DOHH2 (cell line): ENCODE measurements around the gene CAMSAP2.

Experiments
- H3F3A ChIP-seq: fragments of 200-600 bp; sonication (generic), shearing (Covaris generic); 2 replicates; pipeline ENCODE4 v1.6.0; 2016; ENCODE audit warnings: antibody characterized with exemption, mild to moderate bottlenecking; ENCODE audit not compliant: control insufficient read depth, insufficient read depth
- H3K27ac ChIP-seq: fragments of 200-600 bp; sonication (generic); 2 replicates; pipeline ENCODE4 v1.5.1; 2014; ENCODE audit warnings: low read depth, mild to moderate bottlenecking, low read length, moderate library complexity
- H3K27me3 ChIP-seq: fragments of 200-600 bp; sonication (generic); 2 replicates; pipeline ENCODE4 v1.6.1; 2014; ENCODE audit warnings: mild to moderate bottlenecking, low read length, mixed read lengths; ENCODE audit not compliant: control insufficient read depth
- H3K36me3 ChIP-seq: fragments of 200-600 bp; sonication (generic); 2 replicates; pipeline ENCODE4 v1.6.1; 2014; ENCODE audit warnings: mild to moderate bottlenecking, low read length, moderate library complexity, mixed read lengths; ENCODE audit not compliant: control insufficient read depth
- H3K4me1 ChIP-seq: fragments of 200-600 bp; sonication (generic); 2 replicates; pipeline ENCODE4 v1.6.1; 2014; ENCODE audit warnings: mild to moderate bottlenecking, low read length, mixed read lengths; ENCODE audit not compliant: control insufficient read depth
- H3K4me2 ChIP-seq: fragments of 200-600 bp; sonication (generic); 2 replicates; pipeline ENCODE4 v1.6.0; 2014; ENCODE audit warnings: mild to moderate bottlenecking, low read length, moderate library complexity
- H3K4me3 ChIP-seq: fragments of 200-600 bp; sonication (generic); 2 replicates; pipeline ENCODE4 v1.5.1; 2014; ENCODE audit warnings: mild to moderate bottlenecking, low read length, mixed read lengths
- H3K79me2 ChIP-seq: fragments of 200-600 bp; sonication (generic); 2 replicates; pipeline ENCODE4 v1.6.1; 2014; ENCODE audit warnings: mild to moderate bottlenecking, low read length, mixed read lengths; ENCODE audit not compliant: control insufficient read depth
- H3K9me2 ChIP-seq: fragments of 200-600 bp; sonication (generic); replicated peaks from 2 replicates; pipeline ENCODE4 v1.6.1; 2014; ENCODE audit warnings: mild to moderate bottlenecking, low read length, mixed read lengths; ENCODE audit not compliant: control insufficient read depth
- H3K9me3 ChIP-seq: fragments of 200-600 bp; sonication (generic); 2 replicates; pipeline ENCODE4 v1.6.1; 2014; ENCODE audit warnings: antibody characterized with exemption, low read length, mixed read lengths; ENCODE audit not compliant: control insufficient read depth, insufficient read depth
- H4K20me1 ChIP-seq: fragments of 200-600 bp; sonication (generic); 2 replicates; pipeline ENCODE4 v1.6.0; 2014; ENCODE audit warnings: low read depth, mild to moderate bottlenecking, antibody characterized with exemption, low read length, moderate library complexity; ENCODE audit not compliant: control insufficient read depth, insufficient read depth
- EZH2phosphoT487 ChIP-seq: fragments of 200-600 bp; sonication (generic); IDR thresholded peaks from 2 replicates; pipeline ENCODE4 v1.6.1; 2017; ENCODE audit warnings: borderline replicate concordance, mild to moderate bottlenecking, antibody characterized with exemption, low read length, moderate library complexity, mixed read lengths
- TF ChIP-seq, protein P1 (sequence below): fragments of 200-600 bp; sonication (generic); IDR thresholded peaks from one replicate; pipeline ENCODE4 v1.5.1; 2014; ENCODE audit warnings: antibody characterized with exemption, mild to moderate bottlenecking, low read depth, low read length; ENCODE audit not compliant: poor library complexity, severe bottlenecking

CAMSAP2 gene

DNA sequence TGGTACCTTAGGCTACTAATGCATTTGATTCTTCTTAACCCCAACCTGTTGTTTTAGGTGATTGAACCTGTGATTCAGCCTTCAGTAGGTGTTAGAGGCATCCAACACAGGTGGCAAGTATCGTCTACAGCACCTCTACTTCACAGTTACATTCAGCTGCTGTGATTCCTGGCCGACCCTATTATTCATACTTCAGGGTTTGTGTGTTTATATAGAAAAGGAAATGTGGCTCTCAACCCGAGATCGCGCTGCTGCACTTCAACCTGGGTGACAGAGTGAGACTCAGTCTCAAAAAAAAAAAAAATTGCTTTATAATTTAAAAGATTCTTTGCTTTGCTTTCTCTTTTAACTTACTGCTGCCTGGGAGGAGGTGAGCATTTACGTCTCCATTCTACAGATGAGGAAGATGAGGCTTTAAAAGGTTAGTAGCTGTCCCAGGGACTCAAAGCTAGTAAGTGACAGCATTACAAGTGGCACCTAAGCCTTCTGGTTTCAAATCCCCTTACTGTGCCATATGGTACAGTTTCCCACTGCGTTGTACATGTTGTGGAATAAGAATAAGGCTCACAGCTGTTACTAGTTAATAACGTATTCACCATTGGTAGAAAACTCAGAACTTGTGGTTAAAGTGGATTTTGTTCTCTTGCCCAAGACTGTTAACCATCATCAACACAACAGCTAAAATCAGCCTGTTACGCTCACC lies 124.2 kb downstream of the CAMSAP2 start:
- Histone ChIP-seq H3K9me2 (no peaks in the 10 kb centered on the region), H3K36me3 (peaks cover 7% of the 10 kb centered on the region), H3K4me2 (no peak overlapping the region), H3K9me3 (no peaks in the 10 kb centered on the region), H3K27me3 (0 out of 2 replicates have a peak, but pooled peaks cover 2% of the 10 kb centered on the region), H3K79me2 (no peaks in the 10 kb centered on the region), H3K4me3 (no peak overlapping the region), H3K4me1 (no peaks in the 10 kb centered on the region), H4K20me1 (no peaks in the 10 kb centered on the region), H3F3A (0 out of 2 replicates have a peak, but pooled peaks cover 2% of the 10 kb centered on the region), H3K27ac (no peak overlapping the region)
- TF ChIP-seq, protein P1, sequence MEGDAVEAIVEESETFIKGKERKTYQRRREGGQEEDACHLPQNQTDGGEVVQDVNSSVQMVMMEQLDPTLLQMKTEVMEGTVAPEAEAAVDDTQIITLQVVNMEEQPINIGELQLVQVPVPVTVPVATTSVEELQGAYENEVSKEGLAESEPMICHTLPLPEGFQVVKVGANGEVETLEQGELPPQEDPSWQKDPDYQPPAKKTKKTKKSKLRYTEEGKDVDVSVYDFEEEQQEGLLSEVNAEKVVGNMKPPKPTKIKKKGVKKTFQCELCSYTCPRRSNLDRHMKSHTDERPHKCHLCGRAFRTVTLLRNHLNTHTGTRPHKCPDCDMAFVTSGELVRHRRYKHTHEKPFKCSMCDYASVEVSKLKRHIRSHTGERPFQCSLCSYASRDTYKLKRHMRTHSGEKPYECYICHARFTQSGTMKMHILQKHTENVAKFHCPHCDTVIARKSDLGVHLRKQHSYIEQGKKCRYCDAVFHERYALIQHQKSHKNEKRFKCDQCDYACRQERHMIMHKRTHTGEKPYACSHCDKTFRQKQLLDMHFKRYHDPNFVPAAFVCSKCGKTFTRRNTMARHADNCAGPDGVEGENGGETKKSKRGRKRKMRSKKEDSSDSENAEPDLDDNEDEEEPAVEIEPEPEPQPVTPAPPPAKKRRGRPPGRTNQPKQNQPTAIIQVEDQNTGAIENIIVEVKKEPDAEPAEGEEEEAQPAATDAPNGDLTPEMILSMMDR: no peak
- no peak for TF ChIP-seq EZH2phosphoT487

DNA sequence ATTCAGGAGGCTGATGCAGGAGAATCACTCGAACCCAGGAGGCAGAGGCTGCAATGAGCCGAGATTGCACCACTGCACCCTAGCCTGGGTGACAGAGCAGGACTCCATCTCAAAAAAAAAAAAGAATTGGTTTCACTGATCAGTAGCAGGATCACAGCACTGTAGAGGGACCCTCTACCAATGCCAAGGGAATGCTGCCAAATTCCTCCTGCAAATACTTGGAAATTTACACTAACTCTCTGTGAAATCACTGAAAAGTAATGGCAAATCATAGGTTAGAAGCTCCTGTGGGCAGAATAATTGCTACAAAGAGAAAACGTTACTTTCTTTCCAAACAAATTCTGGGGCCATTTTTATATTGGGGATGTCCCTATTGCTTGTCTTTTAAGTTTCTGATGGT lies 127.4 kb downstream of the CAMSAP2 start:
- 0 out of 2 replicates have a peak, but pooled peaks cover 2% of the 10 kb centered on the region for H3F3A ChIP-seq
- H3K9me3 ChIP-seq: no peaks in the 10 kb centered on the region
- no peaks in the 10 kb centered on the region for H4K20me1 ChIP-seq
- H3K27ac ChIP-seq: no peak overlapping the region
- H3K4me2 ChIP-seq: no peak overlapping the region
- TF ChIP-seq EZH2phosphoT487: no peak
- TF ChIP-seq, protein P1: no peak
- H3K9me2 ChIP-seq: no peaks in the 10 kb centered on the region
- H3K27me3 ChIP-seq: peaks cover 7% of the 10 kb centered on the region; the same call in 1 of the 2 replicates
- peaks cover 3% of the 10 kb centered on the region; the same call in 1 of the 2 replicates for H3K36me3 ChIP-seq
- peaks cover 13% of the 10 kb centered on the region for H3K4me1 ChIP-seq
- H3K79me2 ChIP-seq: no peaks in the 10 kb centered on the region
- H3K4me3 ChIP-seq: no peak overlapping the region

DNA sequence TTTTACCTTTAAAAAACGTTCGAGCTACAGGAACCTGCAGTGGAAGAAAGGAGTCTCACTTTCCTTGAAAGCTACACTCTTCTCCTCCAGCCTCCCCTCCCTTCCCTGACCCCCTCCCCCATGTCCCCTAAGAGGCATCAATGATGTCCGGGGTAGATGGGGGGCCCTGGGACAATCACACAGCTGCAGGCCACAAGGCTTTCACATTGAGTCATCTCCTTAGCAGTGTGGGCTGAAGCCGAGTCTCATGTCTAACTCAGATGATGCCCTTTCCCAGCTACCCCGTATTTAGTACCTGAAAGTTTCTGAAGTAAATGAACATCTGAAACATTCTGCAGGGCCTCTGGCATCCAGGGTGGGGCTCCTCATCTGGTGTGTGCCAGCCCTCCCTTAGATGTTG lies 127.8 kb downstream of the CAMSAP2 start:
- no peak overlapping the region for H3K4me3 ChIP-seq
- H4K20me1 ChIP-seq: no peaks in the 10 kb centered on the region
- H3K79me2 ChIP-seq: no peaks in the 10 kb centered on the region
- TF ChIP-seq EZH2phosphoT487: no peak
- TF ChIP-seq, protein P1: no peak
- H3K4me2 ChIP-seq: no peak overlapping the region
- 0 out of 2 replicates have a peak, but pooled peaks cover 2% of the 10 kb centered on the region for H3F3A ChIP-seq
- no peaks in the 10 kb centered on the region for H3K9me3 ChIP-seq
- H3K4me1 ChIP-seq: peaks cover 13% of the 10 kb centered on the region
- H3K27ac ChIP-seq: no peak overlapping the region
- H3K27me3 ChIP-seq: peaks cover 7% of the 10 kb centered on the region; the same call in 1 of the 2 replicates
- peaks cover 3% of the 10 kb centered on the region; the same call in 1 of the 2 replicates for H3K36me3 ChIP-seq
- H3K9me2 ChIP-seq: no peaks in the 10 kb centered on the region
